GM23338 (cell line): Measurements from ENCODE around the gene OR13H1. TPM values are rescaled to one million over a fixed set of nuclear protein-coding genes. Genes with fewer than 3 reads are reported as not detected.
"Not testable (repeated sequence)": the region's sequence is repeated elsewhere in the genome, so short reads cannot be mapped to it uniquely, and the experiment has no call there.

Experiments
- ATAC-seq: fragments of 200-7000 bp; cut with Tn5 transposase; 3 replicates; pipeline ENCODE4 v1.9.1; 2020
- DNase-seq: peaks from one replicate; pipeline ENCODE4 v3.0.0-alpha.2; 2015; ENCODE audit warnings: low spot score
- H2AFZ ChIP-seq: fragments of 200-600 bp; sonication (generic); 2 replicates; pipeline ENCODE4 v1.8.0; 2016; ENCODE audit warnings: antibody characterized with exemption, mild to moderate bottlenecking, moderate library complexity
- H3F3A ChIP-seq: fragments of 200-600 bp; sonication (generic); replicated peaks from 2 replicates; pipeline ENCODE4 v1.8.0; 2017; ENCODE audit warnings: antibody characterized with exemption, mixed run types, low read depth
- H3K27ac ChIP-seq: fragments of 200-600 bp; sonication (generic); 2 replicates; pipeline ENCODE4 v1.6.1; 2016; ENCODE audit warnings: low read depth
- H3K27me3 ChIP-seq: fragments of 200-600 bp; sonication (generic); 2 replicates; pipeline ENCODE4 v1.8.0; 2016; ENCODE audit warnings: mild to moderate bottlenecking, mixed run types, moderate library complexity; ENCODE audit not compliant: insufficient read depth
- H3K36me3 ChIP-seq: fragments of 200-600 bp; sonication (generic); 2 replicates; pipeline ENCODE4 v1.8.0; 2016; ENCODE audit warnings: mild to moderate bottlenecking; ENCODE audit not compliant: insufficient read depth
- H3K4me1 ChIP-seq: fragments of 200-600 bp; sonication (generic); 2 replicates; pipeline ENCODE4 v1.8.0; 2016; ENCODE audit warnings: mild to moderate bottlenecking, moderate library complexity; ENCODE audit not compliant: insufficient read depth
- H3K4me2 ChIP-seq: fragments of 200-600 bp; sonication (generic); 2 replicates; pipeline ENCODE4 v1.7.1; 2017; ENCODE audit warnings: mixed run types
- H3K4me3 ChIP-seq: fragments of 200-600 bp; sonication (generic); 2 replicates; pipeline ENCODE4 v1.6.1; 2016; ENCODE audit warnings: mixed run types
- H3K79me2 ChIP-seq: fragments of 200-600 bp; sonication (generic); replicated peaks from 2 replicates; pipeline ENCODE4 v1.8.0; 2017; ENCODE audit warnings: mild to moderate bottlenecking; ENCODE audit not compliant: insufficient read depth
- H3K9me2 ChIP-seq: fragments of 200-600 bp; sonication (generic); 2 replicates; pipeline ENCODE4 v1.8.0; 2017; ENCODE audit not compliant: insufficient read depth
- H4K20me1 ChIP-seq: fragments of 200-600 bp; sonication (generic); replicated peaks from 2 replicates; pipeline ENCODE4 v1.8.0; 2017; ENCODE audit warnings: mild to moderate bottlenecking; ENCODE audit not compliant: insufficient read depth
- H3K27ac Mint-ChIP-seq: 2 replicates; pipeline ENCODE4 v1.8.0; 2020; ENCODE audit warnings: inconsistent platforms, mild to moderate bottlenecking, moderate library complexity, mixed read lengths
- H3K27me3 Mint-ChIP-seq: 3 replicates; pipeline ENCODE4 v1.8.0; 2022; ENCODE audit warnings: low read depth, mild to moderate bottlenecking, moderate library complexity, mixed read lengths, inconsistent platforms; ENCODE audit not compliant: insufficient read depth, poor library complexity
- H3K36me3 Mint-ChIP-seq: 3 replicates; pipeline ENCODE4 v1.8.0; 2021; ENCODE audit warnings: low read depth, mild to moderate bottlenecking, inconsistent platforms, moderate library complexity, mixed read lengths
- H3K4me1 Mint-ChIP-seq: 3 replicates; pipeline ENCODE4 v1.8.0; 2020; ENCODE audit warnings: mild to moderate bottlenecking, inconsistent platforms, mixed read lengths
- H3K4me3 Mint-ChIP-seq: 3 replicates; pipeline ENCODE4 v1.8.0; 2021; ENCODE audit warnings: moderate library complexity, mild to moderate bottlenecking, inconsistent platforms, mixed read lengths
- H3K9me3 Mint-ChIP-seq: 3 replicates; pipeline ENCODE4 v1.8.0; 2020; ENCODE audit warnings: moderate library complexity, mild to moderate bottlenecking, inconsistent platforms, mixed read lengths
- CREB1 ChIP-seq: fragments of 250-450 bp; sonication (Bioruptor Pico); IDR thresholded peaks from 2 replicates; pipeline ENCODE4 v1.5.0; 2020; ENCODE audit warnings: low read depth, mild to moderate bottlenecking, moderate library complexity
- EZH2 ChIP-seq: fragments of 200-600 bp; sonication (generic); IDR thresholded peaks from one replicate; pipeline ENCODE4 v1.8.0; 2017; ENCODE audit warnings: antibody characterized with exemption, mild to moderate bottlenecking, low read depth; ENCODE audit not compliant: unreplicated experiment
- EZH2phosphoT487 ChIP-seq: fragments of 200-600 bp; sonication (generic); IDR thresholded peaks from one replicate; pipeline ENCODE4 v1.8.1; 2018; ENCODE audit warnings: antibody characterized with exemption; ENCODE audit not compliant: unreplicated experiment
- JUNB ChIP-seq: IDR thresholded peaks from one replicate; pipeline ENCODE4 v1.6.1; 2016; ENCODE audit warnings: antibody characterized with exemption; ENCODE audit not compliant: unreplicated experiment
- NANOG ChIP-seq: IDR thresholded peaks from 2 replicates; pipeline ENCODE4 v1.6.1; 2016; ENCODE audit warnings: antibody characterized with exemption, borderline replicate concordance
- POLR2AphosphoS5 ChIP-seq: IDR thresholded peaks from 2 replicates; pipeline ENCODE4 v1.6.1; 2016; ENCODE audit warnings: antibody characterized with exemption, low read depth
- polyA plus RNA-seq: library from polyadenylated mRNA; unstranded; fragments of >200 nt; fragmentation: Nextera tagmentation; extraction: Ambion mirVana; gene quantifications from 2 replicates; pipeline ENCODE4 v1.2.1, GENCODE V29; 2016
- total RNA-seq: library from RNA; depleted of rRNA; stranded (reverse); fragments of >200 nt; shearing (Covaris generic); gene quantifications from 2 replicates; pipeline ENCODE4 v1.2.3, GENCODE V29; 2014
- TF ChIP-seq, protein P1 (sequence below): IDR thresholded peaks from one replicate; pipeline ENCODE4 v1.6.1; 2018; ENCODE audit warnings: antibody characterized with exemption; ENCODE audit not compliant: unreplicated experiment
- TF ChIP-seq, protein P2 (sequence below): IDR thresholded peaks from 2 replicates; pipeline ENCODE4 v1.6.1; 2016; ENCODE audit warnings: antibody characterized with exemption
- TF ChIP-seq, protein P3 (sequence below): fragments of 250-450 bp; sonication (Bioruptor Pico); IDR thresholded peaks from 2 replicates; pipeline ENCODE4 v1.5.0; 2020; ENCODE audit warnings: mild to moderate bottlenecking, moderate library complexity

Gene OR13H1
- total and polyA plus RNA-seq, 2 experiments from 2014 or later, result not detected

DNA sequence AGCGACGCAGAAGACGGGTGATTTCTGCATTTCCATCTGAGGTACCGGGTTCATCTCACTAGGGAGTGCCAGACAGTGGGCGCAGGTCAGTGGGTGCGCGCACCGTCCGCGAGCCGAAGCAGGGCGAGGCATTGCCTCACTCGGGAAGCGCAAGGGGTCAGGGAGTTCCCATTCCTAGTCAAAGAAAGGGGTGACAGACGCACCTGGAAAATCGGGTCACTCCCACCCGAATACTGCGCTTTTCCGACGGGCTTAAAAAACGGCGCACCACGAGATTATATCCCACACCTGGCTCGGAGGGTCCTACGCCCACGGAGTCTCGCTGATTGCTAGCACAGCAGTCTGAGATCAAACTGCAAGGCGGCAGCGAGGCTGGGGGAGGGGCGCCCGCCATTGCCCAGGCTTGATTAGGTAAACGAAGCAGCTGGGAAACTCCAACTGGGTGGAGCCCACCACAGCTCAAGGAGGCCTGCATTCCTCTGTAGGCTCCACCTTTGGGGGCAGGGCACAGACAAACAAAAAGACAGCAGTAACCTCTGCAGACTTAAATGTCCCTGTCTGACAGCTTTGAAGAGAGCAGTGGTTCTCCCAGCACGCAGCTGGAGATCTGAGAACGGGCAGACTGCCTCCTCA lies 35.0 kb downstream of the OR13H1 start:
- Histone ChIP-seq H3K4me2 (peak overlapping the region; percentile 79; the same call in 1 of the 2 replicates), H3K4me3 (peak overlapping the region; percentile 56), H3K79me2 (peaks cover 35% of the 10 kb centered on the region)
- not testable (repeated sequence) for H4K20me1 ChIP-seq, H3K36me3 Mint-ChIP-seq, H3K27ac Mint-ChIP-seq, H3F3A ChIP-seq, H3K4me1 ChIP-seq, H3K9me2 ChIP-seq, H3K27me3 ChIP-seq, ATAC-seq, H3K9me3 Mint-ChIP-seq, H3K4me1 Mint-ChIP-seq, H3K36me3 ChIP-seq, H2AFZ ChIP-seq, H3K27ac ChIP-seq, H3K27me3 Mint-ChIP-seq
- peak; percentile 65 for DNase-seq
- H3K4me3 Mint-ChIP-seq, result peak overlapping the region; percentile 61

DNA sequence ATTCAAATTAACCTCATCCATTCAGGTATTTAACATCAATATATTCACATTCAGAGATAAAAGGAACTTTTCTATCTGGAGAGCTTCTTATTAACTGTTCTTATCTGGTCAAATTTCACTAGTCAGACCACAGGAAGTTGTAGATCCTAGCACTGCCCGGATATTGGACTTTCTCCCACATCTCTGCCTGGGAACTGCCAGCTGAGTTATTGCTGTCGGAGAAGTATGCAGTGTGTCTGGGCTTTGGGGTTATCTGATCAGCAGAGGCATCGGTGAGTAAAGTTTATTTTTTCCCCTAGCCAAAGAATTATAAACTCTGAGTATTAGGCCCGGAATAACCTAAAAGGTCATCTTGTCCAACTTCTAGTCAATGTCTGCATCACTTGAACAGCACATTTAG lies 45.1 kb downstream of the OR13H1 start:
- Histone ChIP-seq H3F3A (no peaks in the 10 kb centered on the region), H3K27ac (no peak overlapping the region), H3K4me2 (no peak overlapping the region), H3K9me2 (no peaks in the 10 kb centered on the region), H3K79me2 (no peaks in the 10 kb centered on the region), H3K36me3 (no peaks in the 10 kb centered on the region), H4K20me1 (no peaks in the 10 kb centered on the region), H2AFZ (no peak overlapping the region), H3K4me1 (no peaks in the 10 kb centered on the region), H3K4me3 (no peak overlapping the region), H3K27me3 (no peaks in the 10 kb centered on the region)
- DNase-seq (no peak), ATAC-seq (no peak)
- H3K27ac Mint-ChIP-seq, result no peak overlapping the region
- H3K9me3 Mint-ChIP-seq, result no peaks in the 10 kb centered on the region
- H3K36me3 Mint-ChIP-seq, result no peaks in the 10 kb centered on the region
- no peak overlapping the region for H3K4me3 Mint-ChIP-seq
- H3K4me1 Mint-ChIP-seq, result no peaks in the 10 kb centered on the region
- H3K27me3 Mint-ChIP-seq, result peaks cover 2% of the 10 kb centered on the region
- TF ChIP-seq EZH2phosphoT487 (no peak), POLR2AphosphoS5 (no peak), JUNB (no peak), NANOG (no peak), EZH2 (no peak), CREB1 (CRISPR knock-in tag) (no peak)
- TF ChIP-seq, protein P1, sequence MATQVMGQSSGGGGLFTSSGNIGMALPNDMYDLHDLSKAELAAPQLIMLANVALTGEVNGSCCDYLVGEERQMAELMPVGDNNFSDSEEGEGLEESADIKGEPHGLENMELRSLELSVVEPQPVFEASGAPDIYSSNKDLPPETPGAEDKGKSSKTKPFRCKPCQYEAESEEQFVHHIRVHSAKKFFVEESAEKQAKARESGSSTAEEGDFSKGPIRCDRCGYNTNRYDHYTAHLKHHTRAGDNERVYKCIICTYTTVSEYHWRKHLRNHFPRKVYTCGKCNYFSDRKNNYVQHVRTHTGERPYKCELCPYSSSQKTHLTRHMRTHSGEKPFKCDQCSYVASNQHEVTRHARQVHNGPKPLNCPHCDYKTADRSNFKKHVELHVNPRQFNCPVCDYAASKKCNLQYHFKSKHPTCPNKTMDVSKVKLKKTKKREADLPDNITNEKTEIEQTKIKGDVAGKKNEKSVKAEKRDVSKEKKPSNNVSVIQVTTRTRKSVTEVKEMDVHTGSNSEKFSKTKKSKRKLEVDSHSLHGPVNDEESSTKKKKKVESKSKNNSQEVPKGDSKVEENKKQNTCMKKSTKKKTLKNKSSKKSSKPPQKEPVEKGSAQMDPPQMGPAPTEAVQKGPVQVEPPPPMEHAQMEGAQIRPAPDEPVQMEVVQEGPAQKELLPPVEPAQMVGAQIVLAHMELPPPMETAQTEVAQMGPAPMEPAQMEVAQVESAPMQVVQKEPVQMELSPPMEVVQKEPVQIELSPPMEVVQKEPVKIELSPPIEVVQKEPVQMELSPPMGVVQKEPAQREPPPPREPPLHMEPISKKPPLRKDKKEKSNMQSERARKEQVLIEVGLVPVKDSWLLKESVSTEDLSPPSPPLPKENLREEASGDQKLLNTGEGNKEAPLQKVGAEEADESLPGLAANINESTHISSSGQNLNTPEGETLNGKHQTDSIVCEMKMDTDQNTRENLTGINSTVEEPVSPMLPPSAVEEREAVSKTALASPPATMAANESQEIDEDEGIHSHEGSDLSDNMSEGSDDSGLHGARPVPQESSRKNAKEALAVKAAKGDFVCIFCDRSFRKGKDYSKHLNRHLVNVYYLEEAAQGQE, result no peak
- TF ChIP-seq, protein P2, sequence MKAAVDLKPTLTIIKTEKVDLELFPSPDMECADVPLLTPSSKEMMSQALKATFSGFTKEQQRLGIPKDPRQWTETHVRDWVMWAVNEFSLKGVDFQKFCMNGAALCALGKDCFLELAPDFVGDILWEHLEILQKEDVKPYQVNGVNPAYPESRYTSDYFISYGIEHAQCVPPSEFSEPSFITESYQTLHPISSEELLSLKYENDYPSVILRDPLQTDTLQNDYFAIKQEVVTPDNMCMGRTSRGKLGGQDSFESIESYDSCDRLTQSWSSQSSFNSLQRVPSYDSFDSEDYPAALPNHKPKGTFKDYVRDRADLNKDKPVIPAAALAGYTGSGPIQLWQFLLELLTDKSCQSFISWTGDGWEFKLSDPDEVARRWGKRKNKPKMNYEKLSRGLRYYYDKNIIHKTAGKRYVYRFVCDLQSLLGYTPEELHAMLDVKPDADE, result no peak
- TF ChIP-seq, protein P3, sequence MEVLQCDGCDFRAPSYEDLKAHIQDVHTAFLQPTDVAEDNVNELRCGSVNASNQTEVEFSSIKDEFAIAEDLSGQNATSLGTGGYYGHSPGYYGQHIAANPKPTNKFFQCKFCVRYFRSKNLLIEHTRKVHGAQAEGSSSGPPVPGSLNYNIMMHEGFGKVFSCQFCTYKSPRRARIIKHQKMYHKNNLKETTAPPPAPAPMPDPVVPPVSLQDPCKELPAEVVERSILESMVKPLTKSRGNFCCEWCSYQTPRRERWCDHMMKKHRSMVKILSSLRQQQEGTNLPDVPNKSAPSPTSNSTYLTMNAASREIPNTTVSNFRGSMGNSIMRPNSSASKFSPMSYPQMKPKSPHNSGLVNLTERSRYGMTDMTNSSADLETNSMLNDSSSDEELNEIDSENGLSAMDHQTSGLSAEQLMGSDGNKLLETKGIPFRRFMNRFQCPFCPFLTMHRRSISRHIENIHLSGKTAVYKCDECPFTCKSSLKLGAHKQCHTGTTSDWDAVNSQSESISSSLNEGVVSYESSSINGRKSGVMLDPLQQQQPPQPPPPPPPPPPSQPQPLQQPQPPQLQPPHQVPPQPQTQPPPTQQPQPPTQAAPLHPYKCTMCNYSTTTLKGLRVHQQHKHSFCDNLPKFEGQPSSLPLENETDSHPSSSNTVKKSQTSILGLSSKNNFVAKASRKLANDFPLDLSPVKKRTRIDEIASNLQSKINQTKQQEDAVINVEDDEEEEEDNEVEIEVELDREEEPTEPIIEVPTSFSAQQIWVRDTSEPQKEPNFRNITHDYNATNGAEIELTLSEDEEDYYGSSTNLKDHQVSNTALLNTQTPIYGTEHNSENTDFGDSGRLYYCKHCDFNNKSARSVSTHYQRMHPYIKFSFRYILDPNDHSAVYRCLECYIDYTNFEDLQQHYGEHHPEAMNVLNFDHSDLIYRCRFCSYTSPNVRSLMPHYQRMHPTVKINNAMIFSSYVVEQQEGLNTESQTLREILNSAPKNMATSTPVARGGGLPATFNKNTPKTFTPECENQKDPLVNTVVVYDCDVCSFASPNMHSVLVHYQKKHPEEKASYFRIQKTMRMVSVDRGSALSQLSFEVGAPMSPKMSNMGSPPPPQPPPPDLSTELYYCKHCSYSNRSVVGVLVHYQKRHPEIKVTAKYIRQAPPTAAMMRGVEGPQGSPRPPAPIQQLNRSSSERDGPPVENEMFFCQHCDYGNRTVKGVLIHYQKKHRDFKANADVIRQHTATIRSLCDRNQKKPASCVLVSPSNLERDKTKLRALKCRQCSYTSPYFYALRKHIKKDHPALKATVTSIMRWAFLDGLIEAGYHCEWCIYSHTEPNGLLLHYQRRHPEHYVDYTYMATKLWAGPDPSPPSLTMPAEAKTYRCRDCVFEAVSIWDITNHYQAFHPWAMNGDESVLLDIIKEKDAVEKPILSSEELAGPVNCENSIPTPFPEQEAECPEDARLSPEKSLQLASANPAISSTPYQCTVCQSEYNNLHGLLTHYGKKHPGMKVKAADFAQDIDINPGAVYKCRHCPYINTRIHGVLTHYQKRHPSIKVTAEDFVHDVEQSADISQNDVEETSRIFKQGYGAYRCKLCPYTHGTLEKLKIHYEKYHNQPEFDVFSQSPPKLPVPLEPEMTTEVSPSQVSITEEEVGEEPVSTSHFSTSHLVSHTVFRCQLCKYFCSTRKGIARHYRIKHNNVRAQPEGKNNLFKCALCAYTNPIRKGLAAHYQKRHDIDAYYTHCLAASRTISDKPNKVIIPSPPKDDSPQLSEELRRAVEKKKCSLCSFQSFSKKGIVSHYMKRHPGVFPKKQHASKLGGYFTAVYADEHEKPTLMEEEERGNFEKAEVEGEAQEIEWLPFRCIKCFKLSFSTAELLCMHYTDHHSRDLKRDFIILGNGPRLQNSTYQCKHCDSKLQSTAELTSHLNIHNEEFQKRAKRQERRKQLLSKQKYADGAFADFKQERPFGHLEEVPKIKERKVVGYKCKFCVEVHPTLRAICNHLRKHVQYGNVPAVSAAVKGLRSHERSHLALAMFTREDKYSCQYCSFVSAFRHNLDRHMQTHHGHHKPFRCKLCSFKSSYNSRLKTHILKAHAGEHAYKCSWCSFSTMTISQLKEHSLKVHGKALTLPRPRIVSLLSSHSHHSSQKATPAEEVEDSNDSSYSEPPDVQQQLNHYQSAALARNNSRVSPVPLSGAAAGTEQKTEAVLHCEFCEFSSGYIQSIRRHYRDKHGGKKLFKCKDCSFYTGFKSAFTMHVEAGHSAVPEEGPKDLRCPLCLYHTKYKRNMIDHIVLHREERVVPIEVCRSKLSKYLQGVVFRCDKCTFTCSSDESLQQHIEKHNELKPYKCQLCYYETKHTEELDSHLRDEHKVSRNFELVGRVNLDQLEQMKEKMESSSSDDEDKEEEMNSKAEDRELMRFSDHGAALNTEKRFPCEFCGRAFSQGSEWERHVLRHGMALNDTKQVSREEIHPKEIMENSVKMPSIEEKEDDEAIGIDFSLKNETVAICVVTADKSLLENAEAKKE, result no peak
